Activated T-helper 1 cell treated with anti-CD3 and anti-CD28 coated beads, Interleukin-12 subunit alpha, Interleukin-12 subunit beta, Interleukin-2, Interleukin-4 antibody, amounts not matched to agents 30 ng/mL and 10 ng/mL and 1 ng/mL, durations not matched to agents 14 hours and 24 hours and 36 hours (primary cell): ENCODE measurements around the gene DNAAF5. TPM values are rescaled to one million over a fixed set of nuclear protein-coding genes. Genes with fewer than 3 reads are reported as not detected.

Source experiments
- DNase-seq: peaks from one replicate; pipeline ENCODE4 v3.0.0; 2021; ENCODE audit warnings: low spot score
- H3K27ac Mint-ChIP-seq: one replicate; pipeline ENCODE4 v1.8.0; 2021; ENCODE audit warnings: mild to moderate bottlenecking, mixed read lengths
- H3K27me3 Mint-ChIP-seq: one replicate; pipeline ENCODE4 v1.8.0; 2022; ENCODE audit warnings: mild to moderate bottlenecking, moderate library complexity, mixed read lengths; ENCODE audit not compliant: insufficient read depth
- H3K36me3 Mint-ChIP-seq: one replicate; pipeline ENCODE4 v1.8.0; 2021; ENCODE audit warnings: low read depth, mixed read lengths
- H3K4me1 Mint-ChIP-seq: one replicate; pipeline ENCODE4 v1.8.0; 2021; ENCODE audit warnings: low read depth, mixed read lengths
- H3K4me3 Mint-ChIP-seq: one replicate; pipeline ENCODE4 v1.8.0; 2021; ENCODE audit warnings: mild to moderate bottlenecking, moderate library complexity, mixed read lengths
- H3K9me3 Mint-ChIP-seq: one replicate; pipeline ENCODE4 v1.8.0; 2021; ENCODE audit warnings: mixed read lengths
- intact Hi-C: fragments of 100-400 bp; cut with micrococcal nuclease; formaldehyde crosslinking; loops from one replicate; pipeline ENCODE4 v1.15.1; 2024
- total RNA-seq: library from RNA; stranded (reverse); gene quantifications from 2 replicates; pipeline ENCODE4 v1.2.3, GENCODE V29; 2022

DNAAF5 gene
- total RNA-seq, 1 donor from 2014 or later: 42.7 TPM

DNA sequence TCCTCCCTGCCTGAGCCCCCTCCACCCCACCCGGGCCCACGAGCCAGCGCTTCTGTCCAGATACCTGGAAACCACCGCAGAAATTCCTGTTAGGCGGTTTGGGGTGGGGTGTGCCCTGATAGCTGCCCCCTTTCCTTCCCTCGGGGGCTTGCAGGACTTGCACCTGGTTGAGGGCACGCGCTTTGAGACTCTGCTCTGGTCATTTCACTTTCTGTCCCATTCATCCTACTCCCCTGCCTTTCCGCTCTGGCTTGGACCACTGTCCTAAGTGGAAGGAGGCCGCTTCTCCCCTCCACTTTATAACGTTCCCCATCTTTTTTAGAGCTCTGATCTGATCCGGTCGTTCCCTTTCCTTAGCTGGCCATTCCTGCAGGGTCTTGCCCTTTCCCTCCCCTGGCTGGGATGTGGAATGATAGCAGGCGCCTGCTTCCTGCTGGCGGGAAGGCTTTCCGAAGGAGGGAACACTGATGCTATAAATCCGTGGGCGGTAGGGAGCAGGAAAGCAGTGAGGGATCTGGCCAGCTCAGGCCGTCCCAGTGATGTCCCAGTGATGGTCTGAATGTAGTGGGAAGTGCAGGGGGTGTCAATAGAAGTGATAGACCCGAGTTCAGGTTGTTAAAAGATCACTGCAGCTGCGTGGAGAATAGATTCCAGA, 1.4 kb downstream of the DNAAF5 start:
- Mint-ChIP-seq H3K27ac (peak overlapping the region; percentile 66), H3K4me1 (peaks cover 23% of the 10 kb centered on the region), H3K9me3 (peaks cover 8% of the 10 kb centered on the region), H3K4me3 (peak overlapping the region; percentile 92), H3K36me3 (peaks cover 36% of the 10 kb centered on the region), H3K27me3 (no peaks in the 10 kb centered on the region)
- DNase-seq: no peak
- intact Hi-C loops: loop anchor here (2.0 to 5.0 kb wide), 5 partner anchors 85 to 581 kb away; partner anchors contain the start of genes PDGFA and SUN1

DNA sequence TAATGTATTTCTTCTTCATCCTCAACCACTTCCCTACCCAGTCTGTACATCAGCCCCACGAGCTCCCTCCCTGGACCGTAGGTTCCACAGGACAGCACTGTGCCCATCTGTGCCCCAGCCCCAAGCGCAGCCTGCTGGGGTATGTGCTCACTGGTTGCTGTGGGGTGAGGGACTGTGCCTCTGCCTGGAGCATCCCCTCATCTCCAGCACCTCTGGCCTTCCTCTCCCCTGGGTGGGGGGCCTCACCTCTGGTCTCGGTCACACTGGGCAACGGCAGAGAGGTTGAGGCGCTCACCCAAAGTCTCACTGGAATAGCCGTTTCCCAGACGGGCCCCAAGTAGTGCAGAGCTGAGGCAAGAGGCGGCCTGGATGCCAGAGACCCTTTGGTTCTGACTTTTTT, 2.1 kb downstream of the DNAAF5 start:
- Mint-ChIP-seq H3K4me3 (peak overlapping the region; percentile 92), H3K36me3 (peaks cover 33% of the 10 kb centered on the region), H3K27ac (no peak overlapping the region), H3K9me3 (peaks cover 6% of the 10 kb centered on the region), H3K27me3 (no peaks in the 10 kb centered on the region), H3K4me1 (peaks cover 23% of the 10 kb centered on the region)
- intact Hi-C loops: loop anchor here (5.0 kb wide), 2 partner anchors 104 to 581 kb away; partner anchors contain the start of gene SUN1
- DNase-seq: no peak

GRCh38 chr7:729140-730000, 2.9 kb downstream of the DNAAF5 start:
- H3K4me3 Mint-ChIP-seq: peak overlapping the region; percentile 51

GRCh38 chr7:730501-731439, 4.3 kb downstream of the DNAAF5 start:
- no peaks in the 10 kb centered on the region for H3K27me3 Mint-ChIP-seq
- intact Hi-C loops: no loop called here
- H3K36me3 Mint-ChIP-seq: peaks cover 19% of the 10 kb centered on the region
- no peak for DNase-seq
- H3K4me3 Mint-ChIP-seq: peak overlapping the region; percentile 45
- no peaks in the 10 kb centered on the region for H3K9me3 Mint-ChIP-seq
- no peak overlapping the region for H3K27ac Mint-ChIP-seq
- H3K4me1 Mint-ChIP-seq: peaks cover 13% of the 10 kb centered on the region

More at GRCh38 chr7:729140-730000, 2.9 kb downstream of the DNAAF5 start:
- no peak overlapping the region for H3K27ac Mint-ChIP-seq
- DNase-seq: no peak
- H3K36me3 Mint-ChIP-seq: peaks cover 25% of the 10 kb centered on the region
- intact Hi-C loops: loop anchor here (5.0 kb wide), 2 partner anchors 103 to 582 kb away; partner anchors contain the start of gene SUN1
- no peaks in the 10 kb centered on the region for H3K9me3 Mint-ChIP-seq
- peaks cover 23% of the 10 kb centered on the region for H3K4me1 Mint-ChIP-seq
- H3K27me3 Mint-ChIP-seq: no peaks in the 10 kb centered on the region

GRCh38 chr7:731440-732085, 5.1 kb downstream of the DNAAF5 start:
- peaks cover 10% of the 10 kb centered on the region for H3K4me1 Mint-ChIP-seq
- peaks cover 19% of the 10 kb centered on the region for H3K36me3 Mint-ChIP-seq
- H3K4me3 Mint-ChIP-seq: no peak overlapping the region
- intact Hi-C loops: loop anchor here (2.0 kb wide), 1 partner anchor 399 kb away; no protein-coding TSS in a partner anchor
- no peak overlapping the region for H3K27ac Mint-ChIP-seq
- H3K27me3 Mint-ChIP-seq: no peaks in the 10 kb centered on the region
- H3K9me3 Mint-ChIP-seq: no peaks in the 10 kb centered on the region
- DNase-seq: no peak

GRCh38 chr7:732094-732541, 5.6 kb downstream of the DNAAF5 start:
- Mint-ChIP-seq H3K27me3 (no peaks in the 10 kb centered on the region), H3K4me1 (peaks cover 10% of the 10 kb centered on the region), H3K27ac (no peak overlapping the region), H3K36me3 (peaks cover 19% of the 10 kb centered on the region), H3K4me3 (no peak overlapping the region), H3K9me3 (no peaks in the 10 kb centered on the region)
- intact Hi-C loops: loop anchor here (2.0 kb wide), 1 partner anchor 399 kb away; no protein-coding TSS in a partner anchor
- DNase-seq: no peak

DNA sequence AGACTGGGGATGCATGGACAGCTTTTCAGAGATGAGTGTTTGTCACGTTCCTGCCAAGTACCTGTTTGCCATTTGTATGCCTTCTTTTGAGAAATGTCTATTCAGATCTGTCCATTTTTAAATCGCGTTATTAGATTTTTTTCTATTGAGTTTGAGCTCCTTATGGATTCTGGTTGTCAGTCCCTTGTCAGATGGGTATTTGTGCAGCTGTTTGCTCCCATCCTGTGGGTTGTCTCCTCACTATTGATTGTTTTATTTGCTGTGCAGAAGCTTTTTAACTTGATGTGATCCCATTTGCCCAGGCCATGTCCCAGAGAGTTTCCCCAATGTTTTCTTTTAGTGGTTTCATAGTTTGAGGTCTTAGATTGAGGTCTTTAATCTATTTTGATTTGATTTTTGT, 6.1 kb downstream of the DNAAF5 start:
- no peaks in the 10 kb centered on the region for H3K9me3 Mint-ChIP-seq
- intact Hi-C loops: loop anchor here (2.0 kb wide), 1 partner anchor 400 kb away; no protein-coding TSS in a partner anchor
- DNase-seq: no peak
- H3K36me3 Mint-ChIP-seq: peaks cover 22% of the 10 kb centered on the region
- no peaks in the 10 kb centered on the region for H3K27me3 Mint-ChIP-seq
- H3K4me1 Mint-ChIP-seq: peaks cover 12% of the 10 kb centered on the region
- H3K4me3 Mint-ChIP-seq: no peak overlapping the region
- H3K27ac Mint-ChIP-seq: no peak overlapping the region

DNA sequence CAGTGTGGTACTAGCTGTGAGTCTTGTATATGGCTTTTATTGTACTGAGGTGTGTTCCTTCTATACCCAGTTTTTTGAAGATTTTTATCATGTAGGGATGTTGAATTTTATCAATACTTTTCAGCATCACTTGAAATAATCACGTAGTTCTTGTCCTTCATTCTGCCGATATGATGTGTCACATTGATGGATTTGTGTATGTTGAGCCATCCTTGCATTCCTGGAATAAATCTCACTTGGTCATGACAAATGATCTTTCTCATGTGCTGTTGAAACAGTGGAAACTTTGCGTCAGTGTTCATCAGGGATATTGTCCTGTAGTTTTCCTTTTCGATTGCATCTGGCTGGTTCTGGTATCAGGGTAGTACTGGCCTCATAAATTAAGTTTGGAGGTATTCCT, 7.7 kb downstream of the DNAAF5 start:
- peaks cover 10% of the 10 kb centered on the region for H3K4me1 Mint-ChIP-seq
- H3K36me3 Mint-ChIP-seq: peaks cover 32% of the 10 kb centered on the region
- H3K27me3 Mint-ChIP-seq: no peaks in the 10 kb centered on the region
- no peak overlapping the region for H3K4me3 Mint-ChIP-seq
- H3K9me3 Mint-ChIP-seq: no peaks in the 10 kb centered on the region
- no peak overlapping the region for H3K27ac Mint-ChIP-seq
- intact Hi-C loops: no loop called here
- DNase-seq: no peak

DNA sequence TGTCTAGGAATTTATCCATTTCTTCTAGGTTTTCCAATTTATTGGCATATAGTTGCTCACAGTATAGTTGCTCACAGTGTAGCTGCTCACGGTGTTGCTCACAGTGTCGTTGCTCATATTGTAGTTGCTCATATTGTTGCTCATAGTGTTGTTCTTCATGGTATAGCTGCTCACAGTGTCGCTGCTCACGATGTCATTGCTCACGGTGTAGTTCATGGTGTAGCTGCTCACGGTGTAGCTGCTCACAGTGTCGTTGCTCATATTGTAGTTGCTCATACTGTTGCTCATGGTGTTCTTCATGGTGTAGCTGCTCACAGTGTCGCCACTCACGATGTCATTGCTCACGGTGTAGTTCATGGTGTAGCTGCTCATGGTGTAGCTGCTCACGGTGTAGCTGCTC, 8.3 kb downstream of the DNAAF5 start:
- intact Hi-C loops: no loop called here
- no peak overlapping the region for H3K4me3 Mint-ChIP-seq
- no peak for DNase-seq
- H3K27me3 Mint-ChIP-seq: no peaks in the 10 kb centered on the region
- no peak overlapping the region for H3K27ac Mint-ChIP-seq
- no peaks in the 10 kb centered on the region for H3K9me3 Mint-ChIP-seq
- H3K4me1 Mint-ChIP-seq: peaks cover 10% of the 10 kb centered on the region
- H3K36me3 Mint-ChIP-seq: peaks cover 31% of the 10 kb centered on the region

GRCh38 chr7:738241-738640, 11.7 kb downstream of the DNAAF5 start:
- Mint-ChIP-seq H3K27ac (no peak overlapping the region), H3K4me3 (no peak overlapping the region), H3K27me3 (no peaks in the 10 kb centered on the region), H3K9me3 (no peaks in the 10 kb centered on the region), H3K4me1 (peaks cover 10% of the 10 kb centered on the region), H3K36me3 (peaks cover 23% of the 10 kb centered on the region)
- DNase-seq: no peak
- intact Hi-C loops: no loop called here

- no peaks in the 10 kb centered on the region for H3K9me3 Mint-ChIP-seq
- no peaks in the 10 kb centered on the region for H3K27me3 Mint-ChIP-seq
- no peak overlapping the region for H3K27ac Mint-ChIP-seq
- H3K36me3 Mint-ChIP-seq: peaks cover 25% of the 10 kb centered on the region
- DNase-seq: no peak
- intact Hi-C loops: no loop called here
- peaks cover 10% of the 10 kb centered on the region for H3K4me1 Mint-ChIP-seq
- no peak overlapping the region for H3K4me3 Mint-ChIP-seq
These were observed 12.4 kb downstream of the DNAAF5 start for GRCh38 chr7:738723-739454.
